Calu3 (cell line): ENCODE results near the gene IHH. TPM values are rescaled to one million over a fixed set of nuclear protein-coding genes. Genes with fewer than 3 reads are reported as not detected.

Experiments used
- BruUV-seq: library from RNA; stranded (reverse); fragments of 400-500 nt; replicated peaks from 2 replicates; lab custom pipeline; 2021; lab: Mats Ljungman, UMichigan
- CTCF ChIA-PET: fragments of 300-600 bp; sonication (Branson Sonifier 250); formaldehyde crosslinking; loops from one replicate; lab custom pipeline; 2022; ENCODE audit warnings: antibody characterized with exemption; lab: Charles Lee
- DNase-seq: peaks from one replicate; pipeline ENCODE4 v3.0.0; 2022
- H3K27ac Mint-ChIP-seq: one replicate; pipeline ENCODE4 v1.8.0; 2022; ENCODE audit warnings: mixed read lengths; ENCODE audit not compliant: unreplicated experiment
- H3K27me3 Mint-ChIP-seq: one replicate; pipeline ENCODE4 v1.8.0; 2022; ENCODE audit warnings: mixed read lengths; ENCODE audit not compliant: unreplicated experiment
- H3K36me3 Mint-ChIP-seq: one replicate; pipeline ENCODE4 v1.8.0; 2022; ENCODE audit warnings: mild to moderate bottlenecking, moderate library complexity, mixed read lengths; ENCODE audit not compliant: insufficient read depth, unreplicated experiment
- H3K4me1 Mint-ChIP-seq: one replicate; pipeline ENCODE4 v1.8.0; 2022; ENCODE audit warnings: mild to moderate bottlenecking, low read depth, mixed read lengths; ENCODE audit not compliant: unreplicated experiment
- H3K4me3 Mint-ChIP-seq: one replicate; pipeline ENCODE4 v1.8.0; 2022; ENCODE audit warnings: mild to moderate bottlenecking, low read depth, moderate library complexity, mixed read lengths; ENCODE audit not compliant: unreplicated experiment
- H3K9me3 Mint-ChIP-seq: one replicate; pipeline ENCODE4 v1.8.0; 2022; ENCODE audit warnings: low read depth, mixed read lengths; ENCODE audit not compliant: unreplicated experiment
- CTCF ChIP-seq: fragments of 200-600 bp; IDR thresholded peaks from one replicate; pipeline ENCODE4 v1.8.0; 2022; ENCODE audit warnings: antibody characterized with exemption; ENCODE audit not compliant: unreplicated experiment
- intact Hi-C: fragments of 100-400 bp; cut with micrococcal nuclease; formaldehyde crosslinking; loops from one replicate; pipeline ENCODE4 v1.10.0; 2022; ENCODE audit not compliant: unreplicated experiment
- microRNA-seq: library from miRNA; unstranded; fragments of <30 nt; microRNA quantifications from one replicate; pipeline ENCODE4 v1.2.0, GENCODE V29; 2022
- total RNA-seq: library from RNA; stranded (reverse); gene quantifications from 2 replicates; pipeline ENCODE4 v1.2.3, GENCODE V29; 2022

Gene IHH
- total RNA-seq, 1 experiment from 2014 or later: 9.0 TPM

- no peak overlapping the region for H3K4me3 Mint-ChIP-seq
- TF ChIP-seq CTCF: peak; percentile 71
- CTCF ChIA-PET: interaction anchor here (0.6 to 1.6 kb wide), 11 partner anchors 9 to 160 kb away, joined by 3 to 14 read pairs (median 5); partner anchors contain the start of gene SLC23A3
- DNase-seq: peak; percentile 73
- H3K9me3 Mint-ChIP-seq: no peaks in the 10 kb centered on the region
- H3K27me3 Mint-ChIP-seq: peaks cover 40% of the 10 kb centered on the region
- H3K27ac Mint-ChIP-seq: no peak overlapping the region
- no TSS peak for BruUV-seq
- H3K36me3 Mint-ChIP-seq: no peaks in the 10 kb centered on the region
- intact Hi-C loops: loop anchor here (1.0 to 5.0 kb wide), 2 partner anchors 112 to 145 kb away; no protein-coding TSS in a partner anchor
- H3K4me1 Mint-ChIP-seq: no peaks in the 10 kb centered on the region
Measured at GRCh38 chr2:219010162-219010756, 50.5 kb downstream of the IHH start.

GRCh38 chr2:219009294-219009693 lies 51.4 kb downstream of the IHH start:
- intact Hi-C loops: no loop called here
- BruUV-seq: no TSS peak
- H3K27me3 Mint-ChIP-seq: peaks cover 40% of the 10 kb centered on the region

More at GRCh38 chr2:219009294-219009693, 51.4 kb downstream of the IHH start:
- DNase-seq: no peak
- CTCF ChIA-PET: no interaction called here
- no peak overlapping the region for H3K27ac Mint-ChIP-seq
- TF ChIP-seq CTCF: no peak
- no peaks in the 10 kb centered on the region for H3K4me1 Mint-ChIP-seq
- no peaks in the 10 kb centered on the region for H3K9me3 Mint-ChIP-seq
- H3K4me3 Mint-ChIP-seq: no peak overlapping the region
- H3K36me3 Mint-ChIP-seq: no peaks in the 10 kb centered on the region

Small RNAs within 50 kb of the gene (microRNA-seq; reads per million reads assigned to microRNA genes)
- 7.0 reads per million, percentile 25 among the genes with 10 or more reads in this experiment for gene MIR3131

Other genes with a start within 250 kb of the IHH start
- gene PRKAG3, start 229.1 kb downstream of the IHH start, total RNA-seq: not detected in 2 replicates
- gene WNT6, start 201.1 kb downstream of the IHH start, total RNA-seq: not detected in 2 replicates
- 2.4 and 3.4 TPM in 2 replicates for gene WNT10A, start 180.1 kb downstream of the IHH start, total RNA-seq
- gene CDK5R2, start 101.3 kb downstream of the IHH start, total RNA-seq: 0.59 and 0.86 TPM in 2 replicates
- gene FEV, start 75.7 kb downstream of the IHH start, total RNA-seq: not detected in 2 replicates
- gene CRYBA2, start 67.5 kb downstream of the IHH start, total RNA-seq: not detected in 2 replicates
- 0.68 and 1.3 TPM in 2 replicates for gene CFAP65, start 19.4 kb downstream of the IHH start, total RNA-seq
- gene NHEJ1, start 99.9 kb upstream of the IHH start, total RNA-seq: 12.1 and 12.4 TPM in 2 replicates
- 4.4 and 6.0 TPM in 2 replicates for gene SLC23A3, start 109.1 kb upstream of the IHH start, total RNA-seq
- gene CNPPD1, start 116.0 kb upstream of the IHH start, total RNA-seq: 40.6 and 42.9 TPM in 2 replicates
- gene RETREG2, start 117.4 kb upstream of the IHH start, total RNA-seq: 67.9 and 69.7 TPM in 2 replicates
- gene ZFAND2B, start 145.9 kb upstream of the IHH start, total RNA-seq: 25.7 and 30.0 TPM in 2 replicates
- gene ABCB6, start 158.0 kb upstream of the IHH start, total RNA-seq: 11.7 and 12.1 TPM in 2 replicates
- 36.6 and 42.4 TPM in 2 replicates for gene ATG9A, start 168.7 kb upstream of the IHH start, total RNA-seq
- 44.1 and 56.6 TPM in 2 replicates for gene ANKZF1, start 168.9 kb upstream of the IHH start, total RNA-seq
- gene GLB1L, start 184.5 kb upstream of the IHH start, total RNA-seq: 7.6 and 12.1 TPM in 2 replicates
- gene STK16, start 184.6 kb upstream of the IHH start, total RNA-seq: 26.7 and 27.0 TPM in 2 replicates
- not detected in 2 replicates for gene TUBA4B, start 192.3 kb upstream of the IHH start, total RNA-seq
- 68.8 and 97.9 TPM in 2 replicates for gene TUBA4A, start 193.0 kb upstream of the IHH start, total RNA-seq
- gene DNAJB2, start 218.4 kb upstream of the IHH start, total RNA-seq: 55.1 and 68.2 TPM in 2 replicates
- gene PTPRN, start 248.5 kb upstream of the IHH start, total RNA-seq: not detected in 2 replicates